Brain microvascular endothelial cell (primary cell): Measurements from ENCODE around the gene PSAP.

Experiments
- DNase-seq: peaks from one replicate; pipeline ENCODE4 v3.0.0-alpha.2; 2020
- H3K27ac ChIP-seq: fragments of 250-450 bp; sonication (Bioruptor Pico); 2 replicates; pipeline ENCODE4 v1.5.1; 2020; ENCODE audit warnings: mild to moderate bottlenecking, moderate library complexity
- H3K27me3 ChIP-seq: fragments of 250-450 bp; sonication (Bioruptor Pico); replicated peaks from 2 replicates; pipeline ENCODE4 v1.5.1; 2020; ENCODE audit warnings: mild to moderate bottlenecking
- H3K36me3 ChIP-seq: fragments of 250-450 bp; sonication (Bioruptor Pico); replicated peaks from 2 replicates; pipeline ENCODE4 v1.5.1; 2020; ENCODE audit warnings: mild to moderate bottlenecking
- H3K4me3 ChIP-seq: 2 replicates; pipeline ENCODE4 v1.5.1; 2011; ENCODE audit warnings: low read depth, mild to moderate bottlenecking, control low read depth, low read length, moderate library complexity
- in situ Hi-C: cut with HindIII; loops from 2 replicates; pipeline ENCODE4 v1.10.0; 2017; ENCODE audit warnings: low sequenced_read_pairs, low pct_ligation_motif_present
- TF ChIP-seq, protein P1 (sequence below): IDR thresholded peaks from 2 replicates; pipeline ENCODE4 v1.5.1; 2011; ENCODE audit warnings: low read depth, mild to moderate bottlenecking, moderate library complexity, low read length, control low read depth, inconsistent platforms; ENCODE audit errors: missing control alignments

Gene PSAP

DNA sequence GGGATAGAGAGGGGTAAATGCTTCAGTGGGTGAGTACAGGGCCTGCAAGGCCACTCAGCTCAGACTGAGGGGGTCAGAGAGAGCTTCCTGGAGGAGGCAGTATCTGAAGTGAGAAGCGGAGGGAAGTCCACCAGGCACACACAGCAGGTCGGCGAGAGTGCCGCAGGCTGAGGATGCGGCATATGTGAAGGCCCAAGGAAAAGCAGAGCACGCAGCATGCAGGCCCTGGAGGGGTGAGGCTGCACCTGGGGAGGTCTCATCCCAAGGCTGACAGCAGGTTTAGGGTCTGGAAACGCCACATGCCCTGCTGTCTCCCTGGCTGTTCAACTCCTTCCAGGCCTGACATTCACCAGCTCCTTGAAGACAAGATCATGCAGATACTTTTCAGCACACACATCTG is 40.4 kb upstream of the PSAP start:
- Histone ChIP-seq H3K36me3 (no peaks in the 10 kb centered on the region), H3K27me3 (no peaks in the 10 kb centered on the region), H3K27ac (no peak overlapping the region), H3K4me3 (no peak overlapping the region)
- DNase-seq, result no peak
- in situ Hi-C loops, result no loop called here
- TF ChIP-seq, protein P1, sequence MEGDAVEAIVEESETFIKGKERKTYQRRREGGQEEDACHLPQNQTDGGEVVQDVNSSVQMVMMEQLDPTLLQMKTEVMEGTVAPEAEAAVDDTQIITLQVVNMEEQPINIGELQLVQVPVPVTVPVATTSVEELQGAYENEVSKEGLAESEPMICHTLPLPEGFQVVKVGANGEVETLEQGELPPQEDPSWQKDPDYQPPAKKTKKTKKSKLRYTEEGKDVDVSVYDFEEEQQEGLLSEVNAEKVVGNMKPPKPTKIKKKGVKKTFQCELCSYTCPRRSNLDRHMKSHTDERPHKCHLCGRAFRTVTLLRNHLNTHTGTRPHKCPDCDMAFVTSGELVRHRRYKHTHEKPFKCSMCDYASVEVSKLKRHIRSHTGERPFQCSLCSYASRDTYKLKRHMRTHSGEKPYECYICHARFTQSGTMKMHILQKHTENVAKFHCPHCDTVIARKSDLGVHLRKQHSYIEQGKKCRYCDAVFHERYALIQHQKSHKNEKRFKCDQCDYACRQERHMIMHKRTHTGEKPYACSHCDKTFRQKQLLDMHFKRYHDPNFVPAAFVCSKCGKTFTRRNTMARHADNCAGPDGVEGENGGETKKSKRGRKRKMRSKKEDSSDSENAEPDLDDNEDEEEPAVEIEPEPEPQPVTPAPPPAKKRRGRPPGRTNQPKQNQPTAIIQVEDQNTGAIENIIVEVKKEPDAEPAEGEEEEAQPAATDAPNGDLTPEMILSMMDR, result no peak

DNA sequence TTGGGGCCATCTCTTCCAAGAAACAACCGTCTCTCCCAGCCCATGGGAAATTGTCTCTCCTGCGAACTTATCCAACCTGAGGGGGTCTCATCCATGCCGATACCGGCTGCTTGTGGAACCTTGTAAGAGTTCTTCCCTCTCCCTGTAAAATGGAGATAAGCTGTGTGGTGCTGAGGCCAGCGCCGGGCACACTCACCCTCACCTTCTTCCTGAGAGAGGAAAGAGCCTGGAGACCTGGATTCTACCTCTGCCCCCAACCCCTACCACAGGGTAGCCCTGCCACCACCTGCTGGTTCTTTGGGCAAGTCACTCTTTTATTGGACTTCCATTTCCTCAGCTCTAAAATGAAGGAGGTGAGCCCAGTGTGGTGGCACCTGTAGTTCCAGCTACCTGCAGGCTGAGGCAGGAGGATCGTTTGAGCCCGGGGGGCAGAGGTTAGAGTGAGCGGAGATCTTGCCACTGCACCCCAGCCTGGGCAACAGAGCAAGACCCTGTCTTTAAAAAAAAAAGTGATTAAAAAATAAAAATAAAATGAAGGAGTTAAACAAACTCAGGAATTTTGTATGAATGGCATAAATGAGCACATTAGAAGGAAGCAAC is 38.4 kb upstream of the PSAP start:
- no peak for DNase-seq
- Histone ChIP-seq H3K36me3 (no peaks in the 10 kb centered on the region), H3K27ac (peak overlapping the region; percentile 51), H3K4me3 (peak overlapping the region; percentile 58), H3K27me3 (no peaks in the 10 kb centered on the region)
- TF ChIP-seq, protein P1, result no peak
- in situ Hi-C loops, result no loop called here

- peak; percentile 59 for DNase-seq
- TF ChIP-seq, protein P1, result no peak
Measured at GRCh38 chr10:71888623-71889387, 37.8 kb upstream of the PSAP start.

DNA sequence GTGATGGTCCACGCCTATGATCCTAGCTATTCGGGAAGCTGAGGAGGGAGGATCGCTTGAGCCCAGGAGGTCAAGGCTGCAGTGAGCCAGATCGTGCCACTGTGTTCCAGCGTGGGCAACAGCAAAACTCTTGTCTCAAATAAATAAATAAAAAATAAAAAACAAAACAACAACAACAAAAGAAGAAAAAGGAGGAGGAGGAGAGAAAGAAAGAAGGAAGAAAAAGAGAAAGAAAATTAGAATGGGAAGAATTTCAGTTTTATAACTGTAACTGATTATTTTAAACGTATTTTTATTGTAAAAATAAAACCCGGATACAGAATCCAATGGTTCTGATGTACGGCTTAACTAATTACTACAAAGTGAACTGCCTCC is 37.2 kb upstream of the PSAP start:
- no peak for DNase-seq
- H3K27ac ChIP-seq, result peak overlapping the region; percentile 51
- H3K36me3 ChIP-seq, result no peaks in the 10 kb centered on the region
- H3K27me3 ChIP-seq, result no peaks in the 10 kb centered on the region
- in situ Hi-C loops, result no loop called here
- TF ChIP-seq, protein P1, result no peak
- H3K4me3 ChIP-seq, result peak overlapping the region; percentile 58

More at GRCh38 chr10:71888623-71889387, 37.8 kb upstream of the PSAP start:
- H3K4me3 ChIP-seq, result peak overlapping the region; percentile 58
- no peaks in the 10 kb centered on the region for H3K36me3 ChIP-seq
- H3K27ac ChIP-seq, result peak overlapping the region; percentile 51
- H3K27me3 ChIP-seq, result no peaks in the 10 kb centered on the region
- in situ Hi-C loops, result no loop called here

DNA sequence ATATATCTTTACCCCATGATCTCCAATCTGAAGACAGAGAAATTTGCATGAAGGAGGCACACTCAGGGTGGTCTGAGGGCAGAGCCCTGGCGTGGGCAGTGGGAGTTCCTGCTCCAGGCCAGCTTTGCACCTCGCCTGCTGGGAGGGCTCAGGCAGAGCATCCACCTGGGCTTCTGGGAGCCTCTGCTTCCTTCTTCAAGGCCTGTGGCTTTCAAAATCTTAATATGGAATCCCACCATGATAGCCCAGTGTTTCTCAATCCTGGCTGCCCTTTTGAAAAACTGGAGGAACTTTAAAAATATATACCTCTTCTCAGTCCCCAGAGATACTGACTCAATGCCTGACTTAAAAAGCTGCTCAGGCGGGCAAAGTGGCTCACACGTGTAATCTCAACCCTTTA is 36.7 kb upstream of the PSAP start:
- H3K27ac ChIP-seq, result no peak overlapping the region

More for the DNA sequence above, 36.7 kb upstream of the PSAP start:
- in situ Hi-C loops, result no loop called here
- Histone ChIP-seq H3K36me3 (no peaks in the 10 kb centered on the region), H3K4me3 (no peak overlapping the region), H3K27me3 (no peaks in the 10 kb centered on the region)
- TF ChIP-seq, protein P1, result no peak
- DNase-seq, result no peak
